Endodermal cell (in vitro differentiated cells): ENCODE results near the gene FGD3. TPM values are rescaled to one million over a fixed set of nuclear protein-coding genes. Genes with fewer than 3 reads are reported as not detected.

Experiments used
- DNase-seq: peaks from one replicate; pipeline ENCODE4 v3.0.0-alpha.2; 2017
- H3K27ac ChIP-seq: 2 replicates; pipeline ENCODE4 v1.5.1; 2013; ENCODE audit warnings: mild to moderate bottlenecking, low read depth, low read length, moderate library complexity
- H3K27me3 ChIP-seq: 2 replicates; pipeline ENCODE4 v1.6.1; 2013; ENCODE audit warnings: mild to moderate bottlenecking, low read length, moderate library complexity; ENCODE audit not compliant: insufficient read depth, control insufficient read depth, poor library complexity, severe bottlenecking
- H3K36me3 ChIP-seq: 2 replicates; pipeline ENCODE4 v1.7.0; 2013; ENCODE audit warnings: mild to moderate bottlenecking, low read length, moderate library complexity; ENCODE audit not compliant: control insufficient read depth, insufficient read depth
- H3K4me1 ChIP-seq: one replicate; pipeline ENCODE4 v1.7.0; 2013; ENCODE audit warnings: low read length; ENCODE audit not compliant: control insufficient read depth, insufficient read depth
- H3K4me3 ChIP-seq: 2 replicates; pipeline ENCODE4 v1.5.1; 2013; ENCODE audit warnings: mild to moderate bottlenecking, low read length, moderate library complexity
- H3K9ac ChIP-seq: 2 replicates; pipeline ENCODE4 v1.6.1; 2013; ENCODE audit warnings: mild to moderate bottlenecking, low read length, moderate library complexity; ENCODE audit not compliant: poor library complexity, severe bottlenecking; ENCODE audit errors: extremely low read depth
- H3K9me3 ChIP-seq: 2 replicates; pipeline ENCODE4 v1.6.1; 2013; ENCODE audit warnings: mild to moderate bottlenecking, low read length, moderate library complexity; ENCODE audit not compliant: control insufficient read depth
- H3K27ac Mint-ChIP-seq: 2 replicates; pipeline ENCODE4 v1.8.0; 2020; ENCODE audit warnings: mixed read lengths
- H3K27me3 Mint-ChIP-seq: 2 replicates; pipeline ENCODE4 v1.8.0; 2021; ENCODE audit warnings: mild to moderate bottlenecking, mixed read lengths; ENCODE audit not compliant: insufficient read depth
- H3K36me3 Mint-ChIP-seq: 2 replicates; pipeline ENCODE4 v1.8.0; 2020; ENCODE audit warnings: low read depth, mixed read lengths
- H3K4me1 Mint-ChIP-seq: 2 replicates; pipeline ENCODE4 v1.8.0; 2020; ENCODE audit warnings: mixed read lengths
- H3K4me3 Mint-ChIP-seq: 2 replicates; pipeline ENCODE4 v1.8.0; 2020; ENCODE audit warnings: mild to moderate bottlenecking, moderate library complexity, mixed read lengths
- H3K9me3 Mint-ChIP-seq: 2 replicates; pipeline ENCODE4 v1.8.0; 2020; ENCODE audit warnings: mild to moderate bottlenecking, mixed read lengths
- CTCF ChIP-seq: fragments of 200-600 bp; sonication (generic); conservative IDR thresholded peaks from 2 replicates; pipeline ENCODE4 v1.5.0; 2021; ENCODE audit warnings: antibody characterized with exemption, mild to moderate bottlenecking
- WGBS, 2 experiments: methylation state at CpG; one replicate each; pipeline versions ENCODE4 v1.1.5 to v1.1.7; 2013; ENCODE audit warnings: missing lambda C conversion rate in 2 of 2, mixed read lengths in 1 of 2; ENCODE audit not compliant: insufficient coverage in 1 of 2, insufficient read length in 1 of 2; 5-methylcytosine and 5-hydroxymethylcytosine counted together
- total RNA-seq, 2 donors: library from RNA; stranded (reverse); fragmentation: NEBNext Ultra II Directional in 1 of 2; extraction: Animal tissue kit (Norgen Biotek cat#: 25700) in 1 of 2; gene quantifications; 2 replicates in 1 of 2; 3 replicates in 1 of 2; pipeline ENCODE4 v1.2.1, GENCODE V29; 2021

FGD3 gene
- total RNA-seq, 2 donors from 2014 or later: 1.4 to 1.9 TPM

DNA sequence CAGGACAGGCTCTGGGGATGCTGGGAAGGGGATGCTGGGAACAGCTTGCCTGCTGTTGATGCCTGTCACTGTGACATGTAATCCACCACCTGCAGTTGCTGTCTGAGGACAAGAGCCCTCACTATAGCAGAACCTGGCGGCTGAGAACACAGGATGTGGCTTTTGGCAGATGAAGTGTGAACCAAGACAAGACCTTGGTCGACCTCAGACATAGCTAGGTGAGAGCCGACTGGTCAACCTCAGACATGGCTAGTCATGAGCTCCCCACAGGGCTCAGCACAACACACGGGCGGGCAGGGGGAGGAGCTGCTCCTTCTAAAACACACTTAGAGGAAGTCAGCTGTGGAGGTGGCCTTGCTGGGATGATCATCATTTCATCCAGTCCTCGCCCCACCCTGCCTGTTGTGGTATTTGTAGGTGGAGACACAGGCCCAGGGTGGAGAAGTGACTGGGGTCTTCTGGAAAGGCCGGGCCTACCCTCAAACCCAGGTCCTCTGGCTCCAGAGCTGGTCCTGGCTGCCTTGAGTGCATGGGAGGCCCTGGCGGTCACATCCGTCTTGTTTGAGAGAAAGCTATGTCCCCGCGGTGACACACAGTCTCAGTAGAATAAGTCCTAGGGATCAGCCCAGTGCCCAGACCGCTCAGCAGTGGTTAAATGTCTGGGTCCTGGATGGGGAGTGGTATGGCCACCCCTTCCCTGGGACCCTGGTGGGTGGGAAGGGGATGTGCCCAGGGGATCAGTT is 117.2 kb downstream of the FGD3 start:
- H3K27me3 Mint-ChIP-seq: no peaks in the 10 kb centered on the region
- H3K36me3 ChIP-seq: no peaks in the 10 kb centered on the region
- no peak for TF ChIP-seq CTCF
- WGBS, 2 experiments: 77 to 87% methylated on average over 9 to 12 of the region's 12 CpGs
- H3K4me1 ChIP-seq: no peaks in the 10 kb centered on the region
- DNase-seq: peak; percentile 63
- no peak overlapping the region for H3K9ac ChIP-seq
- no peak overlapping the region for H3K27ac ChIP-seq
- no peaks in the 10 kb centered on the region for H3K9me3 ChIP-seq
- peaks cover 18% of the 10 kb centered on the region for H3K4me1 Mint-ChIP-seq
- H3K27ac Mint-ChIP-seq: no peak overlapping the region
- no peak overlapping the region for H3K4me3 ChIP-seq
- no peaks in the 10 kb centered on the region for H3K36me3 Mint-ChIP-seq
- no peaks in the 10 kb centered on the region for H3K9me3 Mint-ChIP-seq
- H3K4me3 Mint-ChIP-seq: no peak overlapping the region
- no peaks in the 10 kb centered on the region for H3K27me3 ChIP-seq

GRCh38 chr9:93065135-93065720 is 117.9 kb downstream of the FGD3 start:
- no peak overlapping the region for H3K9ac ChIP-seq
- WGBS, 2 experiments: 87 to 92% methylated on average over 9 to 15 of the region's 15 CpGs
- no peak for DNase-seq
- no peak overlapping the region for H3K4me3 Mint-ChIP-seq
- no peaks in the 10 kb centered on the region for H3K9me3 Mint-ChIP-seq
- no peak overlapping the region for H3K4me3 ChIP-seq
- no peaks in the 10 kb centered on the region for H3K4me1 ChIP-seq
- no peaks in the 10 kb centered on the region for H3K27me3 ChIP-seq
- H3K36me3 ChIP-seq: no peaks in the 10 kb centered on the region
- no peaks in the 10 kb centered on the region for H3K9me3 ChIP-seq
- H3K36me3 Mint-ChIP-seq: no peaks in the 10 kb centered on the region
- no peak overlapping the region for H3K27ac ChIP-seq
- no peak for TF ChIP-seq CTCF
- H3K27me3 Mint-ChIP-seq: no peaks in the 10 kb centered on the region
- no peak overlapping the region for H3K27ac Mint-ChIP-seq
- H3K4me1 Mint-ChIP-seq: peaks cover 15% of the 10 kb centered on the region

DNA sequence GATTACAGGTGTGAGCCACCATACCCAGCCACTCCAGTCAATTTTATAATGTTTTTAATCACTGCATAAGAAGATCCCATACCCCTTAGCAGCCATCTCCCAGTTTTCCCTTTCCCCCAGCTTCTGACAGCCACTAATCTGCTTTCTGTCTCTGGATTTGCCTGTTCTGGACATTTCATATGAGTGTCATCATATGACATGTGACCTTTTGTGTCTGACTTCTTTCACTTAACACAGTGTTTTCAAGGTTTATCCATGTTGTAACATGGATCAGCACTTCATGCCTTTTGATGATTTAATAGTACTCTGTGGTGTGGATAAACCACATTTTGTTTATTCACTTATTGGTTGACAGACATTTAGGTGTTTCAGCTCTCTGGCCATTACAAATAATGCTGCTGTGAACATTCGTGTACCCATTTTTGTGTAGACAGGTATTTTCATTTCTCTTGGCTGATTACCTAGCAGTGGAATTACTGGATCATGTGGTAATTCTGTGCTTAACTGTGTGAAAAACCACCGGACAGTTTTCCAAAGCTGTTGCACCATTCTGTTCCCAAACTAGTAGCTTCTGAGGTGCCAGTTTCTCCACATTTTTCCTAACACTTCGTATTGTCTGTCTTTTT is 119.8 kb downstream of the FGD3 start:
- Histone ChIP-seq H3K27me3 (no peaks in the 10 kb centered on the region), H3K9ac (no peak overlapping the region), H3K4me3 (no peak overlapping the region), H3K4me1 (no peaks in the 10 kb centered on the region), H3K9me3 (no peaks in the 10 kb centered on the region), H3K27ac (no peak overlapping the region), H3K36me3 (no peaks in the 10 kb centered on the region)
- no peaks in the 10 kb centered on the region for H3K27me3 Mint-ChIP-seq
- H3K9me3 Mint-ChIP-seq: no peaks in the 10 kb centered on the region
- no peak overlapping the region for H3K4me3 Mint-ChIP-seq
- H3K4me1 Mint-ChIP-seq: peaks cover 4% of the 10 kb centered on the region
- no peak for TF ChIP-seq CTCF
- 85 to 88% methylated on average over 2 to 3 of the region's 3 CpGs for WGBS, 2 experiments
- DNase-seq: no peak
- no peaks in the 10 kb centered on the region for H3K36me3 Mint-ChIP-seq
- no peak overlapping the region for H3K27ac Mint-ChIP-seq
